ENCODE data around the gene APBB2.

- no peak for TF ChIP-seq CTCF (IDR thresholded peaks at IDR 0.05)
- TF ChIP-seq POLR2A (IDR thresholded peaks at IDR 0.05) = no peak
Measured at GRCh38 chr4:41121906-41122305, 92.4 kb downstream of the APBB2 start.

All from prostate gland (tissue), 2 donors.